H1 (cell line): ENCODE results near the gene ACTL10. TPM values are rescaled to one million over a fixed set of nuclear protein-coding genes. Genes with fewer than 3 reads are reported as not detected.

ENCODE experiments used
- CTCF ChIA-PET: fragments of 300-600 bp; sonication (Branson Sonifier 250); formaldehyde crosslinking; loops from one replicate; lab custom pipeline; 2021; ENCODE audit not compliant: partially characterized antibody; lab: Charles Lee
- POLR2A ChIA-PET: fragments of 300-600 bp; sonication (Branson Sonifier 250); formaldehyde crosslinking; loops from one replicate; lab custom pipeline; 2021; ENCODE audit warnings: inconsistent platforms; ENCODE audit not compliant: partially characterized antibody; lab: Charles Lee
- DNase-seq, 2 experiments: peaks; one replicate each; pipeline versions ENCODE4 v3.0.0 to v3.0.0-alpha.2; 2010 to 2022; ENCODE audit warnings: low spot score in 2 of 2, low read depth in 1 of 2, mixed read lengths in 1 of 2
- FAIRE-seq: peaks from 2 replicates; lab custom pipeline; 2011; peaks lifted over from hg19 to GRCh38; lab: Jason Lieb, UNC
- H2AFZ ChIP-seq: 2 replicates; pipeline ENCODE4 v1.8.1; 2012; ENCODE audit warnings: low read length, inconsistent platforms
- H2AK5ac ChIP-seq: 2 replicates; pipeline ENCODE4 v1.6.1; 2013; ENCODE audit warnings: low read depth, low read length
- H2BK120ac ChIP-seq: replicated peaks from 2 replicates; pipeline ENCODE3; 2013; ENCODE audit warnings: low read depth, low read length, inconsistent platforms
- H2BK12ac ChIP-seq: 2 replicates; pipeline ENCODE4 v1.6.1; 2013; ENCODE audit warnings: low read depth, low read length
- H2BK15ac ChIP-seq: 2 replicates; pipeline ENCODE4 v1.6.1; 2013; ENCODE audit warnings: low read length
- H2BK20ac ChIP-seq: 2 replicates; pipeline ENCODE4 v1.6.1; 2013; ENCODE audit warnings: low read length
- H2BK5ac ChIP-seq: 2 replicates; pipeline ENCODE4 v1.6.1; 2013; ENCODE audit warnings: low read depth, low read length
- H3K14ac ChIP-seq: 2 replicates; pipeline ENCODE4 v1.6.1; 2013; ENCODE audit warnings: inconsistent platforms; ENCODE audit not compliant: insufficient read length
- H3K18ac ChIP-seq: 2 replicates; pipeline ENCODE4 v1.6.1; 2013; ENCODE audit warnings: low read length; ENCODE audit errors: extremely low read depth
- H3K23ac ChIP-seq: 2 replicates; pipeline ENCODE4 v1.6.1; 2013; ENCODE audit warnings: inconsistent platforms; ENCODE audit not compliant: insufficient read length
- H3K23me2 ChIP-seq: 2 replicates; pipeline ENCODE4 v1.6.1; 2013; ENCODE audit warnings: low read depth, low read length
- H3K27ac ChIP-seq: 2 replicates; pipeline ENCODE4 v1.6.1; 2011; ENCODE audit warnings: low read depth, low read length, inconsistent platforms
- H3K27me3 ChIP-seq, 4 experiments: replicated peaks in 1 of 4; 1 replicate in 1 of 4; 2 replicates in 3 of 4; pipeline versions ENCODE4 v1.6.1 to v1.8.1; 2011 to 2013; ENCODE audit warnings: low read length in 3 of 4, mild to moderate bottlenecking in 3 of 4, inconsistent platforms in 2 of 4, mixed read lengths in 2 of 4, moderate library complexity in 1 of 4; ENCODE audit not compliant: control insufficient read depth in 3 of 4, insufficient read depth in 3 of 4; ENCODE audit errors: extremely low read depth in 1 of 4
- H3K36me3 ChIP-seq, 4 experiments: 2 replicates each; pipeline versions ENCODE4 v1.6.1 to v1.8.1; 2011 to 2013; ENCODE audit warnings: mild to moderate bottlenecking in 4 of 4, low read length in 3 of 4, moderate library complexity in 2 of 4, control low read depth in 1 of 4, inconsistent platforms in 1 of 4; ENCODE audit not compliant: insufficient read depth in 4 of 4, control insufficient read depth in 2 of 4
- H3K4ac ChIP-seq: replicated peaks from 2 replicates; pipeline ENCODE3; 2013; ENCODE audit warnings: low read length, low read depth, mixed read lengths, inconsistent platforms; ENCODE audit not compliant: insufficient read length
- H3K4me1 ChIP-seq, 4 experiments: replicated peaks in 1 of 4; 1 replicate in 1 of 4; 2 replicates in 3 of 4; pipeline versions ENCODE4 v1.6.1 to v1.8.1; 2011 to 2013; ENCODE audit warnings: low read length in 3 of 4, inconsistent platforms in 2 of 4, mixed read lengths in 1 of 4; ENCODE audit not compliant: insufficient read depth in 4 of 4, control insufficient read depth in 3 of 4
- H3K4me2 ChIP-seq, 2 experiments: 2 replicates each; pipeline versions ENCODE4 v1.6.1 to v1.8.1; 2011 to 2013; ENCODE audit warnings: low read depth in 2 of 2, low read length in 2 of 2, control low read depth in 1 of 2, inconsistent platforms in 1 of 2, mild to moderate bottlenecking in 1 of 2; ENCODE audit not compliant: insufficient read depth in 1 of 2
- H3K4me3 ChIP-seq, 4 experiments: fragments of 200-600, 300-600 bp in 1 of 4; sonication (generic), shearing (Covaris generic), sonication (Bioruptor Twin) in 1 of 4; 2 replicates each; pipeline versions ENCODE4 v1.5.1 to v1.8.1; 2011 to 2016; ENCODE audit warnings: low read length in 4 of 4, low read depth in 3 of 4, control low read depth in 2 of 4, inconsistent platforms in 2 of 4, mild to moderate bottlenecking in 2 of 4, mixed read lengths in 1 of 4, moderate library complexity in 1 of 4; ENCODE audit not compliant: insufficient read depth in 2 of 4; ENCODE audit errors: extremely low read depth in 1 of 4
- H3K56ac ChIP-seq: replicated peaks from 2 replicates; pipeline ENCODE3; 2013; ENCODE audit warnings: low read depth, mild to moderate bottlenecking, mixed read lengths, low read length, inconsistent platforms; ENCODE audit not compliant: insufficient read length
- H3K79me1 ChIP-seq: 2 replicates; pipeline ENCODE4 v1.6.1; 2013; ENCODE audit warnings: low read depth, low read length, control low read depth
- H3K79me2 ChIP-seq, 2 experiments: 2 replicates each; pipeline versions ENCODE4 v1.6.1 to v1.8.1; 2012 to 2013; ENCODE audit warnings: low read length in 2 of 2, mild to moderate bottlenecking in 2 of 2, inconsistent platforms in 1 of 2; ENCODE audit not compliant: insufficient read depth in 2 of 2, control insufficient read depth in 1 of 2
- H3K9ac ChIP-seq, 4 experiments: replicated peaks in 1 of 4; 1 replicate in 1 of 4; 2 replicates in 3 of 4; pipeline versions ENCODE4 v1.6.1 to v1.8.1; 2011 to 2013; ENCODE audit warnings: low read depth in 3 of 4, low read length in 3 of 4, control low read depth in 2 of 4, mild to moderate bottlenecking in 2 of 4, moderate library complexity in 2 of 4, inconsistent platforms in 1 of 4; ENCODE audit errors: extremely low read depth in 1 of 4
- H3K9me3 ChIP-seq, 2 experiments: 2 replicates each; pipeline versions ENCODE4 v1.6.1 to v1.8.1; 2012 to 2013; ENCODE audit warnings: mild to moderate bottlenecking in 2 of 2, moderate library complexity in 2 of 2, control low read depth in 1 of 2, inconsistent platforms in 1 of 2, low read depth in 1 of 2, low read length in 1 of 2, mixed read lengths in 1 of 2; ENCODE audit not compliant: insufficient read depth in 2 of 2
- H4K20me1 ChIP-seq, 2 experiments: replicated peaks in 1 of 2; 2 replicates each; pipeline versions ENCODE3 to v1.8.1; 2011 to 2013; ENCODE audit warnings: inconsistent platforms in 2 of 2, low read length in 2 of 2, mild to moderate bottlenecking in 1 of 2; ENCODE audit not compliant: insufficient read depth in 2 of 2, control insufficient read depth in 1 of 2
- H4K5ac ChIP-seq: 2 replicates; pipeline ENCODE4 v1.6.1; 2013; ENCODE audit warnings: low read length, low read depth, mixed read lengths, inconsistent platforms; ENCODE audit not compliant: insufficient read length
- H4K8ac ChIP-seq: 2 replicates; pipeline ENCODE4 v1.8.0; 2013; ENCODE audit warnings: mild to moderate bottlenecking, moderate library complexity, low read length, inconsistent platforms; ENCODE audit not compliant: insufficient read depth; ENCODE audit errors: extremely low read depth
- H4K91ac ChIP-seq: replicated peaks from 2 replicates; pipeline ENCODE3; 2013; ENCODE audit warnings: low read length, mixed read lengths, inconsistent platforms; ENCODE audit not compliant: insufficient read length
- BACH1 ChIP-seq: IDR thresholded peaks from 2 replicates; pipeline ENCODE4 v1.6.1; 2012; ENCODE audit warnings: low read length, improper control_type of control experiment
- CBX5 ChIP-seq: fragments of 300-800, 300-1000 bp; sonication (generic); IDR thresholded peaks from 2 replicates; pipeline ENCODE4 v1.7.1; 2016; ENCODE audit warnings: antibody characterized with exemption, low read length, low read depth
- CHD2 ChIP-seq: IDR thresholded peaks from 2 replicates; pipeline ENCODE4 v1.6.1; 2012; ENCODE audit warnings: low read length, improper control_type of control experiment
- EGR1 ChIP-seq: IDR thresholded peaks from 2 replicates; pipeline ENCODE4 v1.6.1; 2011; ENCODE audit warnings: low read depth, low read length, borderline replicate concordance
- JUN ChIP-seq: IDR thresholded peaks from 2 replicates; pipeline ENCODE4 v1.6.1; 2011; ENCODE audit warnings: low read depth, mild to moderate bottlenecking, improper control_type of control experiment, low read length
- KDM4A ChIP-seq: IDR thresholded peaks from one replicate; pipeline ENCODE4 v1.7.1; 2012; ENCODE audit warnings: low read depth, mild to moderate bottlenecking, moderate library complexity, low read length, inconsistent platforms; ENCODE audit not compliant: severe bottlenecking
- RBBP5 ChIP-seq: IDR thresholded peaks from 2 replicates; pipeline ENCODE4 v1.7.1; 2012; ENCODE audit warnings: low read depth, mild to moderate bottlenecking, inconsistent platforms, low read length, moderate library complexity, borderline replicate concordance
- SIN3A ChIP-seq, 2 experiments: IDR thresholded peaks in 1 of 2; conservative IDR thresholded peaks in 1 of 2; 2 replicates each; pipeline ENCODE4 v1.6.1; 2011 to 2012; ENCODE audit warnings: low read length in 2 of 2, improper control_type of control experiment in 1 of 2, low read depth in 1 of 2, mild to moderate bottlenecking in 1 of 2
- SP1 ChIP-seq: IDR thresholded peaks from 2 replicates; pipeline ENCODE4 v1.6.1; 2011; ENCODE audit warnings: low read depth, low read length
- SP2 ChIP-seq: IDR thresholded peaks from 2 replicates; pipeline ENCODE4 v1.6.1; 2012; ENCODE audit warnings: mild to moderate bottlenecking, low read length, inconsistent platforms
- TAF7 ChIP-seq: optimal IDR thresholded peaks from 2 replicates; pipeline ENCODE3; 2011; ENCODE audit warnings: low read depth, mild to moderate bottlenecking, inconsistent platforms, low read length, moderate library complexity, borderline replicate concordance
- WGBS, 2 experiments: shearing (Covaris generic) in 1 of 2; methylation state at CpG; one replicate each; pipeline versions ENCODE4 v1.1.6 to v1.1.7; 2013 to 2015; ENCODE audit warnings: low lambda C conversion rate in 2 of 2, mixed read lengths in 2 of 2, inconsistent platforms in 1 of 2, low coverage in 1 of 2, missing lambda C conversion rate in 1 of 2; ENCODE audit not compliant: insufficient replicate concordance in 2 of 2, insufficient coverage in 1 of 2, insufficient read length in 1 of 2; ENCODE audit errors: extremely low coverage in 1 of 2, missing lambda C conversion rate in 1 of 2; 5-methylcytosine and 5-hydroxymethylcytosine counted together
- polyA plus RNA-seq, 7 experiments: library from polyadenylated mRNA; depleted of rRNA in 3 of 7; stranded (reverse) in 5 of 7; unstranded in 2 of 7; fragments of >200 nt in 5 of 7; fragments of 200-250 nt in 2 of 7; gene quantifications; 1 replicate in 5 of 7; 2 replicates in 1 of 7; 4 replicates in 1 of 7; pipeline versions ENCODE4 v1.2.1 to v1.2.3, GENCODE V29; 2011 to 2013; ENCODE audit warnings: missing spikeins in 2 of 7, mixed read lengths in 2 of 7
- total RNA-seq: library from RNA; stranded (reverse); fragmentation: NEBNext Ultra II Directional; extraction: Animal tissue kit (Norgen Biotek cat#: 25700); gene quantifications from 2 replicates; pipeline ENCODE4 v1.2.1, GENCODE V29; 2021

The ACTL10 gene
- total and polyA plus RNA-seq, 2 of the 8 experiments (the other 6 are each of a cell fraction or from before 2014, with no cell fraction given): 0.26 TPM; not detected in 1

GRCh38 chr20:33644313-33645071 lies 22.3 kb upstream of the ACTL10 start:
- Histone ChIP-seq H3K18ac (no peak overlapping the region), H4K8ac (peak overlapping the region; percentile 87), H3K4ac (no peak overlapping the region), H3K27ac (no peak overlapping the region), H4K20me1 (peaks cover 0 to 3% of the 10 kb centered on the region in 2 experiments), H3K4me1 (no peaks in the 10 kb centered on the region), H4K91ac (no peak overlapping the region), H3K14ac (no peak overlapping the region), H3K79me1 (no peaks in the 10 kb centered on the region), H3K56ac (no peak overlapping the region), H3K9ac (no peak overlapping the region; a peak in 1 of 7 replicates), H3K36me3 (peaks cover 0 to 21% (median 0%) of the 10 kb centered on the region in 4 experiments; a peak in 2 of 8 replicates), H3K4me3 (no peak overlapping the region), H3K27me3 (no peaks in the 10 kb centered on the region), H2AK5ac (no peak overlapping the region), H4K5ac (no peak overlapping the region), H3K79me2 (no peaks in the 10 kb centered on the region), H2BK5ac (no peak overlapping the region), H3K23ac (no peak overlapping the region), H2BK15ac (no peak overlapping the region), H3K23me2 (peaks cover 2% of the 10 kb centered on the region; the same call in 1 of the 2 replicates), H3K4me2 (no peak overlapping the region), H2BK20ac (no peak overlapping the region), H2BK12ac (no peak overlapping the region), H2BK120ac (no peak overlapping the region), H3K9me3 (no peaks in the 10 kb centered on the region), H2AFZ (no peak overlapping the region)
- POLR2A ChIA-PET: no interaction called here
- FAIRE-seq: no peak
- CTCF ChIA-PET: interaction anchor here (1.6 kb wide), 1 partner anchor 9 kb away, joined by 7 read pairs; no protein-coding TSS in a partner anchor
- TF ChIP-seq CBX5 (no peak), JUN (no peak), RBBP5 (no peak), CHD2 (no peak), EGR1 (no peak), KDM4A (no peak), TAF7 (no peak), SP1 (no peak), SIN3A (conservative IDR thresholded peaks at IDR 0.05 in 1 of 2, IDR thresholded peaks at IDR 0.05 in 1 of 2; ENCODE audit: low read depth in 1 of 2, low read length in 2 of 2) (no peak), BACH1 (no peak), SP2 (no peak)
- 92% methylated on average over 28 of the region's 28 CpGs; no CpG with 5 or more reads in 1 of the 2 experiments for WGBS, 2 experiments
- no peak for DNase-seq
